ENCODE results near the gene SCN10A. TPM values are rescaled to one million over a fixed set of nuclear protein-coding genes. Genes with fewer than 3 reads are reported as not detected.

Gene SCN10A
- total and polyA plus RNA-seq, 9 of the 15 experiments (the other 6 are each of a cell fraction or from before 2014, with no cell fraction given) = not detected

- TF ChIP-seq ATF2 (CRISPR knock-in tag; IDR thresholded peaks at IDR 0.05) = no peak
- TF ChIP-seq ZNF655 (CRISPR knock-in tag; IDR thresholded peaks at IDR 0.05) = no peak
- no peak for TF ChIP-seq ZBTB1 (CRISPR knock-in tag; IDR thresholded peaks at IDR 0.05; ENCODE audit: borderline replicate concordance, low read depth)
- TF ChIP-seq SAFB2 (IDR thresholded peaks at IDR 0.05; ENCODE audit: borderline replicate concordance, low read depth, low read length, severe bottlenecking) = no peak
- TF ChIP-seq PRPF4 (IDR thresholded peaks at IDR 0.05; ENCODE audit: insufficient read depth, low read depth, low read length, poor library complexity, severe bottlenecking) = no peak
- TF ChIP-seq ZBTB43 (CRISPR knock-in tag; IDR thresholded peaks at IDR 0.05) = no peak
- no peak for TF ChIP-seq KAT2B (IDR thresholded peaks at IDR 0.05; ENCODE audit: low read depth, low read length)
- peak in 1 of 2 experiments; percentile 25; a peak in 2 of 4 replicates for TF ChIP-seq FOXK2 (conservative IDR thresholded peaks at IDR 0.05 in 1 of 2, IDR thresholded peaks at IDR 0.05 in 1 of 2; ENCODE audit: low read depth in 2 of 2)
- no peak for TF ChIP-seq ZNF444 (CRISPR knock-in tag; IDR thresholded peaks at IDR 0.05)
- TF ChIP-seq POLR2G (IDR thresholded peaks at IDR 0.05; ENCODE audit: low read depth, low read length) = no peak
- TF ChIP-seq ZNF3 (CRISPR knock-in tag; IDR thresholded peaks at IDR 0.05) = no peak
- TF ChIP-seq HNRNPUL1 (IDR thresholded peaks at IDR 0.05; ENCODE audit: low read length) = no peak
- no peak for TF ChIP-seq MCM5 (IDR thresholded peaks at IDR 0.05; ENCODE audit: low read depth)
- TF ChIP-seq CLOCK (CRISPR knock-in tag; IDR thresholded peaks at IDR 0.05; ENCODE audit: borderline replicate concordance) = no peak
- TF ChIP-seq BCLAF1 (IDR thresholded peaks at IDR 0.05; ENCODE audit: borderline replicate concordance in 1 of 2, control insufficient read depth in 1 of 2, low read depth in 2 of 2, low read length in 1 of 2) = no peak
- TF ChIP-seq TRIM28 (IDR thresholded peaks at IDR 0.05) = no peak
- no peak for TF ChIP-seq PTBP1 (IDR thresholded peaks at IDR 0.05; ENCODE audit: low read depth, low read length)
Measured at GRCh38 chr3:38725726-38726419, 90.1 kb downstream of the SCN10A start (continued).
